NCI-H2227 treated with DMSO at 0.1 percent for 48 hours (cell line): ENCODE measurements around the gene NME8.

Experiments used
- DNase-seq: peaks from one replicate; lab custom pipeline; 2025; lab: John Stamatoyannopoulos, UW

NME8 gene

DNA sequence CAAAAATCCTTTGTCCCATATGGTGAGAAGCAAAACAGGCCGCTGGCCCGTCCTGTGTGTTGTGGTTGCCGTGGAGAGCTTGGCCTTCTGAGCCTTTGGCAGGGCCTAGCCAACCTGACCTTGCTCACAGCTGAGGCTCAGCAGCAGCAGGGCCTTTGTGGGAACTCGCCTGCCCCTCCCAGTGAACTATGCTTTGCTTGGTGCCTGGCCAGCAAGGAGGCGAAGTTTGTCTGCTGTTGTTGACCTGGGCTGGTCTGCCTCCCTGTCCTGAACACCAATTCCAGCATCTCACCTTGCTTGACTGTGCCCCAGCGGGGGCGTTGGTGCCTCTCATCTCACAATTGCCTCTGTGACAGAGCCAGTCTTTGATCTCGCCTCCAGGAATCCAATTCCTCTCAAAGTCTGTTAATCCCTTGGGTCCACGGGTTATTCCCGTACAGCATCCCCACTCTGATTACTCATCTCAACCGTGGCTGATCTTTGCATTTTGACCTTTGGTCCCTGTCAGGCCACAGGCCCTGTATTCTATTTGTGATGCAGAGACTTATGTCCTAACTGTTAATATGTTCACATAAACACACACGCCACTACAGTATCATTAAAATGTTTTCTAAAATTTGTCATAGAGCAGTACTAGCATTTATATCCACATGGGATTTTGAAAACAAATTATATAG is 94.7 kb downstream of the NME8 start:
- DNase-seq: no peak

DNA sequence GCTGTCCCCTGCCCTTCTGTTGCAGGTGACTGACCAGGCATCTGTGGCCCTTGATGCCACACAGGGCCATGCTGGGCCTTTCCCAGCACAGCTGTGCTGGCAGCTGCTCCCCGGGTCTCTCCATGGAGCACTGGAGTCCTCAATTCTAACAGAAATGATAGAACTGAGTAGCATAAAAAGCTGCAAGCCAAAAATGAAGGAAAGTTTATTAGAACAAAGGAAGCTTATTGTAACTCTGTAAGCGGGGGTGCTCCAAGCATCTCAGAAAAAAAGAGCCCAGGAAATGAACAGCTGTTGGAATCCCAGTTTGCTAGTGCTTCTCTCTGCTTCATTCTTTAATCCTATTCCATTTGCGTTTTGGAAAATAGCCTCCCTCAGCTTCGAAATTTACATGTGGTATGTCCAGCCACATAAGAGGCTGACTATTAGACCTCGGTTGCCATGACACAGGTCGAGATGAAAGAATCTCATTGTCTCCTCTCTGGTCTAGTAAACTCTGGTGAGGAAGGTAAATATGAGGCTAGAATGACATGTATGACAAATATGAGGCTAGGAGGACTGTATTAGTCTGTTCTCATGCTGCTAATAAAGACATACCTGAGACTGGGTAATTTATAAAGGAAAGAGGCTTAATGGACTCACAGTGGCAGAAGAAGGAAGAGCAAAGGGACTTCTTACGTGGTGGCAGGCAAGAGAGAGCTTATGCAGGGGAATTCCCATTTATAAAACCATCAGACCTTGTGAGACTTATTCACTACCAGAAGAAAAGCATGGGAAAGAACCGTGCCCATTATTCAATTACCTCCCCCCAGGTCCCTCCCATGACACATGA is 95.7 kb downstream of the NME8 start:
- no peak for DNase-seq

- no peak for DNase-seq
These were observed 96.3 kb downstream of the NME8 start for GRCh38 chr7:37944737-37945054.

DNA sequence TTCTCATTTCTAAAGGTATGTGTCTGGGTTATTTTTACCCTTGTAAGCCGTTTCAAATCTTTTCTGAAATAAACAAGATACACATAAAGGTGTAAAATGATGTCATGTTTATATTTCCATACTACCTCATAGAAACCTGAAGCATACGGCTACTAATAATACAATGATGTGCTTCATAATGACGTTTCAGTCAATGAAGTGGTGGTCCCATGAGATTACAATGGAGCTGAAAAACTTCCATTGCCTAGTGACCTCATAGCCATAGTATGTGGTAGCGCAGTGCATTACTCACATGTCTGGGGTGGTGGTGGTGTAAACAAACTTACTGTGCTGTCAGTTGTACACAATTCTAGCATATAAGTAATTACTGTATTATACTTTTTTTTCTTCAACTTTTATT is 96.9 kb downstream of the NME8 start:
- DNase-seq: no peak

GRCh38 chr7:37947138-37947940 is 98.9 kb downstream of the NME8 start:
- no peak for DNase-seq

DNA sequence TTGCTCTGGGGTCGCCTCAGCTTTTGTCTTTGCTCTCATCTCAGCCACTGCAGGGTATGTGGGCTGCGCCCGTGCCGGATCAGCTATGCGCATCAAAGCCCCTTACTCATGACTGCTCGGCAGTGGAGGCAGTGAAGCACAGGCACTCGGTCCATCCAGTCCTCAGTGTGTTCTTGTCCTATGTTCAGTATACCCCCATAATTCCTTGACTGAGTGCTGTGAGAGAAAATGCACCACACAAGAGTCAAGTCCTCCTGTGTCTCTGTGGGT is 99.5 kb downstream of the NME8 start:
- no peak for DNase-seq
